Stomach (tissue), 9 donors: Measurements from ENCODE around the gene SLC2A10. TPM values are rescaled to one million over a fixed set of nuclear protein-coding genes. Genes with fewer than 3 reads are reported as not detected.

Experiments
- DNase-seq, 2 donors: peaks; one replicate each; pipeline versions ENCODE4 v3.0.0 to v3.0.0-alpha.2; 2013 to 2019
- H3K27ac ChIP-seq, 5 donors: fragments of 200-600 bp in 4 of 5; sonication (generic) in 4 of 5; one replicate each; pipeline ENCODE4 v1.5.1; 2013 to 2019; ENCODE audit warnings: mild to moderate bottlenecking in 1 of 5, moderate library complexity in 1 of 5
- H3K27me3 ChIP-seq, 3 donors: fragments of 200-600 bp; sonication (generic); one replicate each; pipeline ENCODE4 v1.5.1; 2017 to 2019; ENCODE audit warnings: mixed run types in 1 of 3
- H3K36me3 ChIP-seq, 4 donors: fragments of 200-600 bp; sonication (generic); 1 replicate in 3 of 4; 2 replicates in 1 of 4; pipeline ENCODE4 v1.5.1; 2016 to 2019
- H3K4me1 ChIP-seq, 4 donors: fragments of 200-600 bp; sonication (generic); one replicate each; pipeline ENCODE4 v1.5.1; 2016 to 2019
- H3K4me3 ChIP-seq, 4 donors: fragments of 200-600 bp; sonication (generic) in 3 of 4; one replicate each; pipeline ENCODE4 v1.5.1; 2016 to 2019; ENCODE audit warnings: mild to moderate bottlenecking in 1 of 4
- H3K9me3 ChIP-seq, 4 donors: fragments of 200-600 bp; sonication (generic); one replicate each; pipeline ENCODE4 v1.5.1; 2016 to 2019
- CTCF ChIP-seq, 7 experiments: fragments of 450-650 bp in 4 of 7; fragments of 200-600 bp in 3 of 7; sonication (generic) in 3 of 7; IDR thresholded peaks; one replicate each; pipeline ENCODE4 v1.5.1; 2016 to 2019; ENCODE audit warnings: antibody characterized with exemption in 7 of 7, control low read depth in 2 of 7, mild to moderate bottlenecking in 1 of 7
- EP300 ChIP-seq: sonication (generic); formaldehyde crosslinking; IDR thresholded peaks from one replicate; pipeline ENCODE4 v1.6.1; 2017; ENCODE audit warnings: antibody characterized with exemption
- POLR2A ChIP-seq, 4 donors: fragments of 450-650 bp; IDR thresholded peaks; one replicate each; pipeline ENCODE4 v1.6.1; 2016; ENCODE audit warnings: antibody characterized with exemption in 4 of 4, control low read depth in 2 of 4, mild to moderate bottlenecking in 1 of 4, moderate library complexity in 1 of 4
- POLR2AphosphoS5 ChIP-seq, 3 donors: sonication (generic); formaldehyde crosslinking; IDR thresholded peaks; one replicate each; pipeline ENCODE4 v1.6.1; 2016; ENCODE audit warnings: antibody characterized with exemption in 3 of 3
- WGBS, 5 donors: extraction: QIAGEN DNeasy Blood & Tissue Kit in 3 of 5; methylation state at CpG; one replicate each; pipeline versions ENCODE4 v1.1.5 to v1.1.7; 2013 to 2018; 5-methylcytosine and 5-hydroxymethylcytosine counted together
- intact Hi-C: fragments of 100-400 bp; cut with DNase I; formaldehyde crosslinking; loops from one replicate; pipeline ENCODE4 v1.15.1; 2023; ENCODE audit warnings: low total_unique reads
- polyA plus RNA-seq, 3 donors: library from polyadenylated mRNA; stranded (reverse); fragments of 200-250 nt; gene quantifications; one replicate each; pipeline ENCODE4 v1.2.3, GENCODE V29; 2013
- total RNA-seq, 5 donors: library from RNA; depleted of rRNA; stranded (reverse); fragments of >200 nt; gene quantifications; one replicate each; pipeline versions ENCODE4 v1.1.0 to v1.2.3, GENCODE V29; 2014 to 2016
- donor health status: healthy with polysubstance abuse.
- donor health status: Bipolar disorder and iron deficiency.
- donor health status: healthy.

SLC2A10 gene
- total and polyA plus RNA-seq, 8 donors: 8.5 to 66.1 (median 21.2) TPM

GRCh38 chr20:46724343-46724959 lies 15.0 kb downstream of the SLC2A10 start:
- WGBS, 5 donors: 31 to 67% (median 50%) methylated on average over 1 of the region's 1 CpG
- H3K27ac ChIP-seq: no peak overlapping the region
- no peaks in the 10 kb centered on the region for H3K4me1 ChIP-seq
- H3K9me3 ChIP-seq: peaks cover 0 to 12% (median 7%) of the 10 kb centered on the region in 4 donors
- no peak for DNase-seq
- H3K4me3 ChIP-seq: no peak overlapping the region
- TF ChIP-seq POLR2A (IDR thresholded peaks at IDR 0.05) (no peak), CTCF (IDR thresholded peaks at IDR 0.05) (no peak), POLR2AphosphoS5 (IDR thresholded peaks at IDR 0.05) (no peak), EP300 (no peak)
- intact Hi-C loops: no loop called here
- H3K36me3 ChIP-seq: peaks cover 6 to 51% (median 45%) of the 10 kb centered on the region in 4 donors
- no peaks in the 10 kb centered on the region for H3K27me3 ChIP-seq

- Histone ChIP-seq H3K27me3 (no peaks in the 10 kb centered on the region), H3K36me3 (peaks cover 6 to 49% (median 46%) of the 10 kb centered on the region in 4 donors), H3K4me1 (no peaks in the 10 kb centered on the region), H3K4me3 (no peak overlapping the region), H3K9me3 (peaks cover 0 to 10% (median 6%) of the 10 kb centered on the region in 4 donors), H3K27ac (no peak overlapping the region)
- WGBS, 5 donors: 93 to 96% (median 96%) methylated on average over 13 to 27 of the region's 27 CpGs
- no peak for DNase-seq
- TF ChIP-seq EP300 (no peak), POLR2AphosphoS5 (IDR thresholded peaks at IDR 0.05) (no peak), POLR2A (IDR thresholded peaks at IDR 0.05) (no peak), CTCF (IDR thresholded peaks at IDR 0.05) (no peak)
- intact Hi-C loops: no loop called here
Observed at GRCh38 chr20:46725186-46726165, 16.0 kb downstream of the SLC2A10 start.

GRCh38 chr20:46731770-46732169 lies 22.3 kb downstream of the SLC2A10 start:
- Histone ChIP-seq H3K27me3 (no peaks in the 10 kb centered on the region), H3K4me1 (no peaks in the 10 kb centered on the region), H3K36me3 (peaks cover 0 to 79% (median 59%) of the 10 kb centered on the region in 4 donors), H3K27ac (no peak overlapping the region), H3K4me3 (no peak overlapping the region), H3K9me3 (no peaks in the 10 kb centered on the region)
- no peak for DNase-seq
- intact Hi-C loops: no loop called here
- no peak for TF ChIP-seq POLR2AphosphoS5 (IDR thresholded peaks at IDR 0.05)
- TF ChIP-seq POLR2A (IDR thresholded peaks at IDR 0.05): no peak
- WGBS, 5 donors: 81 to 86% (median 85%) methylated on average over 4 of the region's 4 CpGs

- no peaks in the 10 kb centered on the region for H3K9me3 ChIP-seq
- intact Hi-C loops: no loop called here
- H3K4me1 ChIP-seq: peaks cover 0 to 9% (median 0%) of the 10 kb centered on the region in 4 donors
- DNase-seq: no peak
- H3K36me3 ChIP-seq: peaks cover 0 to 47% (median 34%) of the 10 kb centered on the region in 4 donors
- H3K27me3 ChIP-seq: peaks cover 0 to 4% (median 0%) of the 10 kb centered on the region in 3 donors
- 95 to 99% (median 98%) methylated on average over 2 of the region's 2 CpGs for WGBS, 5 donors
- no peak overlapping the region for H3K27ac ChIP-seq
- H3K4me3 ChIP-seq: no peak overlapping the region
- TF ChIP-seq POLR2A (IDR thresholded peaks at IDR 0.05): no peak
- TF ChIP-seq POLR2AphosphoS5 (IDR thresholded peaks at IDR 0.05): no peak
- no peak for TF ChIP-seq EP300
- TF ChIP-seq CTCF (IDR thresholded peaks at IDR 0.05): no peak
Observed at GRCh38 chr20:46735436-46735835, 26.0 kb downstream of the SLC2A10 start.
